ENCODE measurements around the gene KRT82. TPM values are rescaled to one million over a fixed set of nuclear protein-coding genes. Genes with fewer than 3 reads are reported as not detected.

The KRT82 gene
- total RNA-seq, 5 donors from 2014 or later (not counting 1 experiment from before 2014, with no cell fraction given), result not detected

GRCh38 chr12:52400906-52401305 lies 5.2 kb downstream of the KRT82 start:
- Mint-ChIP-seq H3K36me3 (no peaks in the 10 kb centered on the region), H3K27ac (no peak overlapping the region), H3K9me3 (no peaks in the 10 kb centered on the region), H3K4me3 (no peak overlapping the region), H3K27me3 (peaks cover 9 to 16% of the 10 kb centered on the region in 2 donors), H3K4me1 (no peaks in the 10 kb centered on the region)
- H3K36me3 ChIP-seq (ENCODE audit: control insufficient read depth in 2 of 2, extremely low read depth in 1 of 2, insufficient read depth in 1 of 2, low read length in 1 of 2), result no peaks in the 10 kb centered on the region
- H3K4me1 ChIP-seq (ENCODE audit: control insufficient read depth in 1 of 2, extremely low read depth in 1 of 2, insufficient read depth in 2 of 2, low read length in 2 of 2), result no peaks in the 10 kb centered on the region
- ATAC-seq (replicated peaks in 1 of 4) (no peak), DNase-seq (no peak)
- peaks cover 0 to 37% of the 10 kb centered on the region in 2 experiments for H3K27me3 ChIP-seq (replicated peaks in 1 of 2; ENCODE audit: control insufficient read depth in 2 of 2, extremely low read depth in 1 of 2, insufficient read depth in 2 of 2, low read length in 1 of 2)
- CTCF ChIA-PET, result interaction anchor here in 1 of 2 donors (0.6 kb wide), 1 partner anchor 520 kb away, joined by 9 read pairs; no protein-coding TSS in a partner anchor
- 64% methylated on average over 7 of the region's 9 CpGs for WGBS (ENCODE audit: insufficient coverage)
- H3K9me3 ChIP-seq, result no peaks in the 10 kb centered on the region
- POLR2A ChIA-PET, result no interaction called here
- no peak overlapping the region for H3K4me3 ChIP-seq (ENCODE audit: control insufficient read depth in 1 of 2, extremely low read depth in 1 of 2, low read length in 1 of 2)
- H3K27ac ChIP-seq (ENCODE audit: low read length), result no peak overlapping the region

- no peak overlapping the region for H3K27ac ChIP-seq (ENCODE audit: low read length)
- peaks cover 9 to 16% of the 10 kb centered on the region in 2 donors for H3K27me3 Mint-ChIP-seq
- no peaks in the 10 kb centered on the region for H3K9me3 ChIP-seq
- WGBS (ENCODE audit: insufficient coverage), result 90% methylated on average over 16 of the region's 16 CpGs
- H3K36me3 Mint-ChIP-seq, result no peaks in the 10 kb centered on the region
- DNase-seq (no peak), ATAC-seq (replicated peaks in 1 of 4) (no peak)
- POLR2A ChIA-PET, result no interaction called here
- H3K4me3 Mint-ChIP-seq, result no peak overlapping the region
- no peak overlapping the region for H3K4me3 ChIP-seq (ENCODE audit: control insufficient read depth in 1 of 2, extremely low read depth in 1 of 2, low read length in 1 of 2)
- H3K36me3 ChIP-seq (ENCODE audit: control insufficient read depth in 2 of 2, extremely low read depth in 1 of 2, insufficient read depth in 1 of 2, low read length in 1 of 2), result no peaks in the 10 kb centered on the region
- no peak overlapping the region for H3K27ac Mint-ChIP-seq
- no peaks in the 10 kb centered on the region for H3K9me3 Mint-ChIP-seq
- CTCF ChIA-PET, result no interaction called here
- H3K4me1 ChIP-seq (ENCODE audit: control insufficient read depth in 1 of 2, extremely low read depth in 1 of 2, insufficient read depth in 2 of 2, low read length in 2 of 2), result no peaks in the 10 kb centered on the region
- peaks cover 0 to 45% of the 10 kb centered on the region in 2 experiments for H3K27me3 ChIP-seq (replicated peaks in 1 of 2; ENCODE audit: control insufficient read depth in 2 of 2, extremely low read depth in 1 of 2, insufficient read depth in 2 of 2, low read length in 1 of 2)
- no peaks in the 10 kb centered on the region for H3K4me1 Mint-ChIP-seq
Measured at GRCh38 chr12:52399756-52400155, 6.4 kb downstream of the KRT82 start.

- H3K27ac Mint-ChIP-seq, result no peak overlapping the region
- no peaks in the 10 kb centered on the region for H3K36me3 Mint-ChIP-seq
- Histone ChIP-seq H3K27ac (ENCODE audit: low read length) (no peak overlapping the region), H3K27me3 (replicated peaks in 1 of 2; ENCODE audit: control insufficient read depth in 2 of 2, extremely low read depth in 1 of 2, insufficient read depth in 2 of 2, low read length in 1 of 2) (peaks cover 0 to 44% of the 10 kb centered on the region in 2 experiments), H3K4me1 (ENCODE audit: control insufficient read depth in 1 of 2, extremely low read depth in 1 of 2, insufficient read depth in 2 of 2, low read length in 2 of 2) (no peaks in the 10 kb centered on the region), H3K36me3 (ENCODE audit: control insufficient read depth in 2 of 2, extremely low read depth in 1 of 2, insufficient read depth in 1 of 2, low read length in 1 of 2) (no peaks in the 10 kb centered on the region), H3K4me3 (ENCODE audit: control insufficient read depth in 1 of 2, extremely low read depth in 1 of 2, low read length in 1 of 2) (no peak overlapping the region), H3K9me3 (no peaks in the 10 kb centered on the region)
- ChIA-PET POLR2A (interaction anchor here in 1 of 2 donors (0.6 kb wide), 1 partner anchor 48 kb away, joined by 3 read pairs; no protein-coding TSS in a partner anchor), CTCF (interaction anchor here in 1 of 2 donors (0.7 kb wide), 1 partner anchor 803 kb away, joined by 6 read pairs; no protein-coding TSS in a partner anchor)
- no peak overlapping the region for H3K4me3 Mint-ChIP-seq
- no CpG with 5 or more reads among the region's 1 CpG for WGBS (ENCODE audit: insufficient coverage)
- no peaks in the 10 kb centered on the region for H3K9me3 Mint-ChIP-seq
- no peak for ATAC-seq (replicated peaks in 1 of 4)
- no peaks in the 10 kb centered on the region for H3K4me1 Mint-ChIP-seq
- no peak for DNase-seq
- H3K27me3 Mint-ChIP-seq, result peaks cover 12 to 19% of the 10 kb centered on the region in 2 donors
Measured at GRCh38 chr12:52398176-52398575, 8.0 kb downstream of the KRT82 start.

- no peaks in the 10 kb centered on the region for H3K9me3 ChIP-seq
- peaks cover 0 to 45% of the 10 kb centered on the region in 2 experiments for H3K27me3 ChIP-seq (replicated peaks in 1 of 2; ENCODE audit: control insufficient read depth in 2 of 2, extremely low read depth in 1 of 2, insufficient read depth in 2 of 2, low read length in 1 of 2)
- CTCF ChIA-PET, result no interaction called here
Measured at GRCh38 chr12:52396656-52397055, 9.5 kb downstream of the KRT82 start.

GRCh38 chr12:52395761-52396434 lies 10.2 kb downstream of the KRT82 start:
- CTCF ChIA-PET, result interaction anchor here in 1 of 2 donors (1.0 kb wide), 1 partner anchor 475 kb away, joined by 3 read pairs; no protein-coding TSS in a partner anchor
- no peak overlapping the region for H3K27ac ChIP-seq (ENCODE audit: low read length)
- H3K9me3 Mint-ChIP-seq, result no peaks in the 10 kb centered on the region
- no peaks in the 10 kb centered on the region for H3K4me1 ChIP-seq (ENCODE audit: control insufficient read depth in 1 of 2, extremely low read depth in 1 of 2, insufficient read depth in 2 of 2, low read length in 2 of 2)
- WGBS (ENCODE audit: insufficient coverage), result 73% methylated on average over 10 of the region's 20 CpGs
- peaks cover 12 to 17% of the 10 kb centered on the region in 2 donors for H3K27me3 Mint-ChIP-seq
- H3K36me3 ChIP-seq (ENCODE audit: control insufficient read depth in 2 of 2, extremely low read depth in 1 of 2, insufficient read depth in 1 of 2, low read length in 1 of 2), result no peaks in the 10 kb centered on the region
- no peaks in the 10 kb centered on the region for H3K36me3 Mint-ChIP-seq
- DNase-seq (peak in 1 of 35 experiments; percentile 14), ATAC-seq (replicated peaks in 1 of 4) (no peak)
- no peaks in the 10 kb centered on the region for H3K4me1 Mint-ChIP-seq
- POLR2A ChIA-PET, result no interaction called here
- no peaks in the 10 kb centered on the region for H3K9me3 ChIP-seq
- H3K4me3 ChIP-seq (ENCODE audit: control insufficient read depth in 1 of 2, extremely low read depth in 1 of 2, low read length in 1 of 2), result no peak overlapping the region
- H3K4me3 Mint-ChIP-seq, result no peak overlapping the region
- no peak overlapping the region for H3K27ac Mint-ChIP-seq
- peaks cover 0 to 51% of the 10 kb centered on the region in 2 experiments for H3K27me3 ChIP-seq (replicated peaks in 1 of 2; ENCODE audit: control insufficient read depth in 2 of 2, extremely low read depth in 1 of 2, insufficient read depth in 2 of 2, low read length in 1 of 2)

More at GRCh38 chr12:52396656-52397055, 9.5 kb downstream of the KRT82 start:
- Histone ChIP-seq H3K4me1 (ENCODE audit: control insufficient read depth in 1 of 2, extremely low read depth in 1 of 2, insufficient read depth in 2 of 2, low read length in 2 of 2) (no peaks in the 10 kb centered on the region), H3K4me3 (ENCODE audit: control insufficient read depth in 1 of 2, extremely low read depth in 1 of 2, low read length in 1 of 2) (no peak overlapping the region), H3K27ac (ENCODE audit: low read length) (no peak overlapping the region), H3K36me3 (ENCODE audit: control insufficient read depth in 2 of 2, extremely low read depth in 1 of 2, insufficient read depth in 1 of 2, low read length in 1 of 2) (no peaks in the 10 kb centered on the region)
- Mint-ChIP-seq H3K27me3 (peaks cover 12 to 16% of the 10 kb centered on the region in 2 donors), H3K36me3 (no peaks in the 10 kb centered on the region), H3K4me1 (no peaks in the 10 kb centered on the region), H3K9me3 (no peaks in the 10 kb centered on the region), H3K27ac (no peak overlapping the region), H3K4me3 (no peak overlapping the region)
- DNase-seq (no peak), ATAC-seq (replicated peaks in 1 of 4) (no peak)
- POLR2A ChIA-PET, result no interaction called here
- WGBS (ENCODE audit: insufficient coverage), result 92% methylated on average over 7 of the region's 8 CpGs

GRCh38 chr12:52394836-52395405 lies 11.2 kb downstream of the KRT82 start:
- Mint-ChIP-seq H3K4me1 (no peaks in the 10 kb centered on the region), H3K36me3 (no peaks in the 10 kb centered on the region), H3K27ac (no peak overlapping the region), H3K27me3 (peaks cover 13 to 15% of the 10 kb centered on the region in 2 donors), H3K4me3 (no peak overlapping the region), H3K9me3 (no peaks in the 10 kb centered on the region)
- H3K9me3 ChIP-seq, result no peaks in the 10 kb centered on the region
- ATAC-seq (replicated peaks in 1 of 4), result no peak
- CTCF ChIA-PET, result no interaction called here
- H3K27me3 ChIP-seq (replicated peaks in 1 of 2; ENCODE audit: control insufficient read depth in 2 of 2, extremely low read depth in 1 of 2, insufficient read depth in 2 of 2, low read length in 1 of 2), result peaks cover 0 to 48% of the 10 kb centered on the region in 2 experiments
- H3K4me3 ChIP-seq (ENCODE audit: control insufficient read depth in 1 of 2, extremely low read depth in 1 of 2, low read length in 1 of 2), result no peak overlapping the region
- no peak overlapping the region for H3K27ac ChIP-seq (ENCODE audit: low read length)
- no peaks in the 10 kb centered on the region for H3K4me1 ChIP-seq (ENCODE audit: control insufficient read depth in 1 of 2, extremely low read depth in 1 of 2, insufficient read depth in 2 of 2, low read length in 2 of 2)
- POLR2A ChIA-PET, result no interaction called here
- no peak for DNase-seq
- WGBS (ENCODE audit: insufficient coverage), result 77% methylated on average over 13 of the region's 13 CpGs
- no peaks in the 10 kb centered on the region for H3K36me3 ChIP-seq (ENCODE audit: control insufficient read depth in 2 of 2, extremely low read depth in 1 of 2, insufficient read depth in 1 of 2, low read length in 1 of 2)

All from T-cell (primary cell).